NT2/D1 (cell line): ENCODE data around the gene DICER1.

Experiments used
- YY1 ChIP-seq: IDR thresholded peaks from 2 replicates; pipeline ENCODE4 v1.6.1; 2011; ENCODE audit not compliant: insufficient read length, insufficient read depth
- ZNF274 ChIP-seq: IDR thresholded peaks from 2 replicates; pipeline ENCODE4 v1.6.1; 2011; ENCODE audit warnings: mild to moderate bottlenecking, low read depth, low read length

- TF ChIP-seq ZNF274: no peak
- no peak for TF ChIP-seq YY1
Measured at GRCh38 chr14:95173518-95173917, 16.2 kb upstream of the DICER1 start.
